ENCODE data around the gene CDK8. TPM values are rescaled to one million over a fixed set of nuclear protein-coding genes. Genes with fewer than 3 reads are reported as not detected.

The CDK8 gene
- polyA plus RNA-seq, 3 donors = 3.0 to 10.9 (median 3.3) TPM

- peaks cover 0 to 6% (median 0%) of the 10 kb centered on the region in 7 donors for H3K9me3 Mint-ChIP-seq
- no peaks in the 10 kb centered on the region for H3K4me1 ChIP-seq (ENCODE audit: control insufficient read depth in 1 of 2, insufficient read depth in 2 of 2, low read length in 2 of 2)
- H4K20me1 ChIP-seq (ENCODE audit: insufficient read depth, low read length) = peaks cover 71% of the 10 kb centered on the region
- H3K9me3 ChIP-seq (replicated peaks in 1 of 2; ENCODE audit: control insufficient read depth in 1 of 2, insufficient read depth in 1 of 2, low read length in 2 of 2) = peaks cover 0 to 5% of the 10 kb centered on the region in 2 donors
- H3K9ac ChIP-seq (ENCODE audit: insufficient read depth, low read length, poor library complexity, severe bottlenecking) = no peak overlapping the region
- no peaks in the 10 kb centered on the region for H3K36me3 ChIP-seq (replicated peaks in 1 of 2; ENCODE audit: control insufficient read depth in 1 of 2, insufficient read depth in 2 of 2, low read length in 2 of 2)
- H2AFZ ChIP-seq (ENCODE audit: insufficient read depth, low read depth, low read length, poor library complexity, severe bottlenecking) = no peak overlapping the region
- H3K27me3 Mint-ChIP-seq (ENCODE audit: low read depth in 3 of 3) = peaks cover 0 to 2% (median 2%) of the 10 kb centered on the region in 3 donors
- no peak for DNase-seq
- peaks cover 6% of the 10 kb centered on the region for H3K4me1 Mint-ChIP-seq
- no peaks in the 10 kb centered on the region for H3K36me3 Mint-ChIP-seq
- no peaks in the 10 kb centered on the region for H3K27me3 ChIP-seq (ENCODE audit: control insufficient read depth in 2 of 2, insufficient read depth in 2 of 2, low read length in 2 of 2)
- H3K27ac Mint-ChIP-seq = no peak overlapping the region
- no peak overlapping the region for H3K4me3 ChIP-seq (replicated peaks in 1 of 3; ENCODE audit: low read depth in 2 of 3, low read length in 3 of 3)
- peaks cover 92% of the 10 kb centered on the region for H3K79me2 ChIP-seq (ENCODE audit: insufficient read depth, low read length)
- no CpG with 5 or more reads among the region's 2 CpGs for WGBS (ENCODE audit: insufficient coverage)
- TF ChIP-seq CTCF (IDR thresholded peaks at IDR 0.05) = no peak
- no peak overlapping the region for H3K27ac ChIP-seq (ENCODE audit: low read depth in 1 of 2, low read length in 2 of 2)
- intact Hi-C loops (cut with micrococcal nuclease) = no loop called here
- no peak overlapping the region for H3K4me3 Mint-ChIP-seq
- no peak overlapping the region for H3K4me2 ChIP-seq (replicated peaks; ENCODE audit: extremely low read depth, low read length, poor library complexity, severe bottlenecking)
Measured at GRCh38 chr13:26262156-26262555, 8.2 kb downstream of the CDK8 start.

- Mint-ChIP-seq H3K9me3 (peaks cover 0 to 7% (median 0%) of the 10 kb centered on the region in 7 donors), H3K36me3 (peaks cover 0 to 4% of the 10 kb centered on the region in 2 donors), H3K27me3 (ENCODE audit: low read depth in 3 of 3) (no peaks in the 10 kb centered on the region), H3K4me3 (no peak overlapping the region), H3K27ac (no peak overlapping the region), H3K4me1 (peaks cover 3% of the 10 kb centered on the region)
- no peaks in the 10 kb centered on the region for H3K27me3 ChIP-seq (ENCODE audit: control insufficient read depth in 2 of 2, insufficient read depth in 2 of 2, low read length in 2 of 2)
- no peaks in the 10 kb centered on the region for H3K4me1 ChIP-seq (ENCODE audit: control insufficient read depth in 1 of 2, insufficient read depth in 2 of 2, low read length in 2 of 2)
- H2AFZ ChIP-seq (ENCODE audit: insufficient read depth, low read depth, low read length, poor library complexity, severe bottlenecking) = no peak overlapping the region
- peaks cover 75% of the 10 kb centered on the region for H3K79me2 ChIP-seq (ENCODE audit: insufficient read depth, low read length)
- 96% methylated on average over 2 of the region's 3 CpGs for WGBS (ENCODE audit: insufficient coverage)
- peaks cover 70% of the 10 kb centered on the region for H4K20me1 ChIP-seq (ENCODE audit: insufficient read depth, low read length)
- H3K4me2 ChIP-seq (replicated peaks; ENCODE audit: extremely low read depth, low read length, poor library complexity, severe bottlenecking) = no peak overlapping the region
- H3K4me3 ChIP-seq (replicated peaks in 1 of 3; ENCODE audit: low read depth in 2 of 3, low read length in 3 of 3) = no peak overlapping the region
- no peak overlapping the region for H3K27ac ChIP-seq (ENCODE audit: low read depth in 1 of 2, low read length in 2 of 2)
- H3K36me3 ChIP-seq (replicated peaks in 1 of 2; ENCODE audit: control insufficient read depth in 1 of 2, insufficient read depth in 2 of 2, low read length in 2 of 2) = no peaks in the 10 kb centered on the region
- H3K9me3 ChIP-seq (replicated peaks in 1 of 2; ENCODE audit: control insufficient read depth in 1 of 2, insufficient read depth in 1 of 2, low read length in 2 of 2) = peaks cover 0 to 5% of the 10 kb centered on the region in 2 donors
- no peak for TF ChIP-seq CTCF (IDR thresholded peaks at IDR 0.05)
- H3K9ac ChIP-seq (ENCODE audit: insufficient read depth, low read length, poor library complexity, severe bottlenecking) = no peak overlapping the region
- intact Hi-C loops (cut with micrococcal nuclease) = no loop called here
- no peak for DNase-seq
Measured at GRCh38 chr13:26266311-26266710, 12.4 kb downstream of the CDK8 start.
